IMR-90 (cell line): ENCODE data around the gene FBXW10B. TPM values are rescaled to one million over a fixed set of nuclear protein-coding genes. Genes with fewer than 3 reads are reported as not detected.

Experiments
- ATAC-seq: fragments of 200-7000 bp; cut with Tn5 transposase; 2 replicates; pipeline ENCODE4 v1.9.1; 2020; ENCODE audit warnings: low read depth, mild to moderate bottlenecking, moderate library complexity
- BruUV-seq: library from RNA; stranded (reverse); fragments of 400-500 nt; replicated peaks from 2 replicates; lab custom pipeline; 2021; lab: Mats Ljungman, UMichigan
- CTCF ChIA-PET: fragments of 300-600 bp; formaldehyde crosslinking; extraction: SDS; loops from one replicate; lab custom pipeline; 2021; ENCODE audit warnings: antibody characterized with exemption; lab: Yijun Ruan, JAX
- POLR2A ChIA-PET: fragments of 300-600 bp; sonication (Branson Sonifier 250); formaldehyde crosslinking; loops from one replicate; lab custom pipeline; 2022; ENCODE audit warnings: antibody characterized with exemption; ENCODE audit not compliant: unreplicated experiment; lab: Charles Lee
- DNase-seq: peaks from one replicate; pipeline ENCODE4 v3.0.0; 2013
- H2AFZ ChIP-seq: replicated peaks from 2 replicates; pipeline ENCODE3; 2013; ENCODE audit warnings: low read length, mild to moderate bottlenecking; ENCODE audit not compliant: poor library complexity
- H2AK5ac ChIP-seq: 2 replicates; pipeline ENCODE4 v1.6.1; 2013; ENCODE audit warnings: low read depth, low read length, inconsistent platforms
- H2AK9ac ChIP-seq: replicated peaks from 2 replicates; pipeline ENCODE3; 2013; ENCODE audit warnings: mild to moderate bottlenecking, low read depth, low read length, moderate library complexity; ENCODE audit not compliant: poor library complexity
- H2BK120ac ChIP-seq: 2 replicates; pipeline ENCODE4 v1.6.1; 2013; ENCODE audit warnings: low read depth, low read length, inconsistent platforms
- H2BK15ac ChIP-seq: 3 replicates; pipeline ENCODE4 v1.6.1; 2013; ENCODE audit warnings: low read depth, low read length, inconsistent platforms
- H2BK20ac ChIP-seq: 2 replicates; pipeline ENCODE4 v1.6.1; 2013; ENCODE audit warnings: low read depth, mild to moderate bottlenecking, inconsistent platforms, low read length, moderate library complexity
- H2BK5ac ChIP-seq: 2 replicates; pipeline ENCODE4 v1.6.1; 2013; ENCODE audit warnings: mild to moderate bottlenecking, low read depth, low read length, inconsistent platforms; ENCODE audit not compliant: poor library complexity, severe bottlenecking
- H3K14ac ChIP-seq: replicated peaks from 2 replicates; pipeline ENCODE4 v1.6.1; 2013; ENCODE audit warnings: low read depth, low read length, inconsistent platforms
- H3K18ac ChIP-seq: 2 replicates; pipeline ENCODE4 v1.6.1; 2013; ENCODE audit warnings: low read depth, low read length, control low read depth
- H3K23ac ChIP-seq: 2 replicates; pipeline ENCODE4 v1.6.1; 2013; ENCODE audit warnings: low read depth, low read length, inconsistent platforms
- H3K27ac ChIP-seq: 2 replicates; pipeline ENCODE4 v1.5.1; 2013; ENCODE audit warnings: mild to moderate bottlenecking, control low read depth, low read length; ENCODE audit not compliant: insufficient read depth
- H3K27me3 ChIP-seq: 2 replicates; pipeline ENCODE4 v1.6.1; 2013; ENCODE audit warnings: low read length; ENCODE audit not compliant: control insufficient read depth, insufficient read depth
- H3K36me3 ChIP-seq: 2 replicates; pipeline ENCODE4 v1.6.1; 2013; ENCODE audit warnings: low read length, mixed read lengths; ENCODE audit not compliant: control insufficient read depth, insufficient read depth
- H3K4ac ChIP-seq: 2 replicates; pipeline ENCODE4 v1.6.1; 2013; ENCODE audit warnings: low read depth, low read length, inconsistent platforms
- H3K4me1 ChIP-seq: 2 replicates; pipeline ENCODE4 v1.6.1; 2013; ENCODE audit warnings: low read length, mixed read lengths; ENCODE audit not compliant: control insufficient read depth, insufficient read depth
- H3K4me2 ChIP-seq: 2 replicates; pipeline ENCODE4 v1.6.1; 2013; ENCODE audit warnings: low read depth, mild to moderate bottlenecking, control low read depth, low read length, moderate library complexity
- H3K4me3 ChIP-seq: 2 replicates; pipeline ENCODE4 v1.5.1; 2013; ENCODE audit warnings: low read depth, mild to moderate bottlenecking, control low read depth, low read length, moderate library complexity; ENCODE audit not compliant: insufficient read depth
- H3K56ac ChIP-seq: 2 replicates; pipeline ENCODE4 v1.6.1; 2013; ENCODE audit warnings: low read length, inconsistent platforms; ENCODE audit not compliant: insufficient read depth; ENCODE audit errors: extremely low read depth
- H3K79me1 ChIP-seq, 2 experiments: 2 replicates each; pipeline ENCODE4 v1.6.1; 2013; ENCODE audit warnings: low read length in 2 of 2, inconsistent platforms in 1 of 2, low read depth in 1 of 2
- H3K9ac ChIP-seq: 2 replicates; pipeline ENCODE4 v1.6.1; 2013; ENCODE audit warnings: low read depth, low read length, control low read depth
- H3K9me1 ChIP-seq: 2 replicates; pipeline ENCODE4 v1.6.1; 2013; ENCODE audit warnings: low read length, inconsistent platforms; ENCODE audit not compliant: insufficient read depth
- H3K9me3 ChIP-seq: 2 replicates; pipeline ENCODE4 v1.6.1; 2013; ENCODE audit warnings: low read length; ENCODE audit not compliant: control insufficient read depth, insufficient read depth
- H4K20me1 ChIP-seq: 2 replicates; pipeline ENCODE4 v1.6.1; 2013; ENCODE audit warnings: low read length, inconsistent platforms; ENCODE audit not compliant: insufficient read depth
- H4K5ac ChIP-seq: 2 replicates; pipeline ENCODE4 v1.6.1; 2013; ENCODE audit warnings: mild to moderate bottlenecking, low read depth, low read length, control low read depth
- H4K8ac ChIP-seq, 2 experiments: 2 replicates each; pipeline ENCODE4 v1.6.1; 2013; ENCODE audit warnings: low read depth in 2 of 2, low read length in 2 of 2, control low read depth in 1 of 2, inconsistent platforms in 1 of 2
- H4K91ac ChIP-seq: 2 replicates; pipeline ENCODE4 v1.6.1; 2013; ENCODE audit warnings: low read depth, low read length, inconsistent platforms; ENCODE audit not compliant: insufficient read depth
- FOS ChIP-seq: fragments of 150-350 bp; IDR thresholded peaks from 2 replicates; pipeline ENCODE4 v1.6.1; 2016; ENCODE audit warnings: low read depth, low read length
- MAZ ChIP-seq: IDR thresholded peaks from 2 replicates; pipeline ENCODE4 v1.6.1; 2012; ENCODE audit warnings: low read depth, mild to moderate bottlenecking, low read length, improper control_type of control experiment, moderate library complexity, borderline replicate concordance
- WGBS, 2 experiments: methylation state at CpG; one replicate each; pipeline versions ENCODE4 v1.1.5 to v1.1.7; 2013; ENCODE audit warnings: missing lambda C conversion rate in 2 of 2; ENCODE audit not compliant: insufficient read length in 1 of 2; ENCODE audit errors: extremely low coverage in 2 of 2; 5-methylcytosine and 5-hydroxymethylcytosine counted together
- dilution Hi-C: fragments of 300-500 bp; cut with HindIII; formaldehyde crosslinking; loops from one replicate; pipeline ENCODE4 v1.14.3; 2018; ENCODE audit warnings: low sequenced_read_pairs; ENCODE audit not compliant: unreplicated experiment
- in situ Hi-C: fragments of 300-500 bp; cut with MboI; formaldehyde crosslinking; loops from 3 replicates; pipeline ENCODE4 v1.14.3; 2019; ENCODE audit warnings: low sequenced_read_pairs, inconsistent platforms, mixed read lengths
- intact Hi-C: fragments of 100-400 bp; cut with micrococcal nuclease; formaldehyde crosslinking; loops from 2 replicates; pipeline ENCODE4 v1.10.0; 2022
- polyA plus RNA-seq, 3 experiments: library from polyadenylated mRNA; depleted of rRNA; stranded (reverse); fragments of >200 nt; gene quantifications; 2 replicates each; pipeline ENCODE4 v1.2.3, GENCODE V29; 2012; ENCODE audit warnings: low replicate concordance in 1 of 3
- total RNA-seq: library from RNA; depleted of rRNA; stranded (reverse); fragments of >200 nt; gene quantifications from 2 replicates; pipeline ENCODE4 v1.2.3, GENCODE V29; 2012

The FBXW10B gene
- total and polyA plus RNA-seq, 2 of the 4 experiments (the other 2 are of a cell fraction) = under 0.01 to 0.43 TPM

- peak overlapping the region; percentile 71 for H3K4me3 ChIP-seq
- no TSS peak for BruUV-seq
- H2AK5ac ChIP-seq = peak overlapping the region; percentile 42
- peak overlapping the region; percentile 21; the same call in 1 of the 2 replicates for H2BK20ac ChIP-seq
- in situ Hi-C loops = loop anchor here (25.0 kb wide), 1 partner anchor 388 kb away; the partner anchor contains the start of gene PMP22
- DNase-seq = peak; percentile 55
- dilution Hi-C loops = no loop called here
- peak overlapping the region; percentile 34 for H2BK120ac ChIP-seq
- H3K23ac ChIP-seq = peak overlapping the region; percentile 22; the same call in 1 of the 2 replicates
- peak overlapping the region; percentile 97 for H3K4me2 ChIP-seq
- 60% methylated on average over 1 of the region's 6 CpGs; no CpG with 5 or more reads in 1 of the 2 experiments for WGBS, 2 experiments
- H3K9me3 ChIP-seq = no peaks in the 10 kb centered on the region
- intact Hi-C loops = loop anchor here (5.0 kb wide), 1 partner anchor 393 kb away; no protein-coding TSS in a partner anchor
- H2AFZ ChIP-seq = no peak overlapping the region
- H3K79me1 ChIP-seq = peaks cover 9 to 37% of the 10 kb centered on the region in 2 experiments
- H4K91ac ChIP-seq = no peak overlapping the region
- peak overlapping the region; percentile 67; the same call in 1 of the 2 replicates for H3K56ac ChIP-seq
- H4K8ac ChIP-seq = peak overlapping the region in 1 of 2 experiments; percentile 18; a peak in 1 of 4 replicates
- H4K5ac ChIP-seq = peak overlapping the region; percentile 12; the same call in 1 of the 2 replicates
- peak overlapping the region; percentile 7 for H2BK5ac ChIP-seq
- no peaks in the 10 kb centered on the region for H4K20me1 ChIP-seq
- ChIA-PET POLR2A (no interaction called here), CTCF (no interaction called here)
- peak overlapping the region; percentile 37 for H3K4ac ChIP-seq
- H3K4me1 ChIP-seq = peaks cover 18% of the 10 kb centered on the region
- no peak for ATAC-seq
- TF ChIP-seq FOS (peak; percentile 56; the same call in 1 of the 2 replicates), MAZ (no peak)
- H2AK9ac ChIP-seq = peak overlapping the region; percentile 49
- H3K36me3 ChIP-seq = no peaks in the 10 kb centered on the region
- 0 out of 2 replicates have a peak overlapping the region, but pooled peaks have one; percentile 5 for H3K18ac ChIP-seq
- peak overlapping the region; percentile 87 for H3K14ac ChIP-seq
- H3K27me3 ChIP-seq = no peaks in the 10 kb centered on the region
- peaks cover 4% of the 10 kb centered on the region; the same call in 1 of the 2 replicates for H3K9me1 ChIP-seq
- peak overlapping the region; percentile 46; the same call in 2 of the 3 replicates for H2BK15ac ChIP-seq
- H3K9ac ChIP-seq = peak overlapping the region; percentile 22; the same call in 1 of the 2 replicates
- peak overlapping the region; percentile 0; the same call in 1 of the 2 replicates for H3K27ac ChIP-seq
These were observed 30.4 kb upstream of the FBXW10B start for GRCh38 chr17:15649861-15650421.
